AG04450 (cell line): ENCODE data around the gene BMAL2. TPM values are rescaled to one million over a fixed set of nuclear protein-coding genes. Genes with fewer than 3 reads are reported as not detected.

ENCODE experiments used
- CTCF ChIA-PET: fragments of 300-600, 350-600 bp; formaldehyde crosslinking; extraction: SDS; loops from one replicate; lab custom pipeline; 2022; ENCODE audit warnings: antibody characterized with exemption, inconsistent platforms; lab: Charles Lee
- POLR2A ChIA-PET: fragments of 350-600 bp; formaldehyde crosslinking; extraction: SDS; loops from one replicate; lab custom pipeline; 2021; ENCODE audit warnings: antibody characterized with exemption, inconsistent platforms; lab: Yijun Ruan, JAX
- DNase-seq: peaks from one replicate; pipeline ENCODE4 v3.0.0-alpha.2; 2011; ENCODE audit warnings: low read depth, low spot score
- H3K27ac ChIP-seq: one replicate; pipeline ENCODE4 v1.5.1; 2012; ENCODE audit warnings: low read depth, low read length, control low read depth
- H3K27me3 ChIP-seq: one replicate; pipeline ENCODE4 v1.6.0; 2012; ENCODE audit warnings: low read length; ENCODE audit not compliant: control insufficient read depth, insufficient read depth
- H3K4me3 ChIP-seq: 2 replicates; pipeline ENCODE4 v1.5.1; 2011; ENCODE audit warnings: mild to moderate bottlenecking, low read depth, low read length, control low read depth
- H3K9me3 ChIP-seq: 2 replicates; pipeline ENCODE4 v1.5.1; 2012; ENCODE audit warnings: low read length; ENCODE audit not compliant: control insufficient read depth, insufficient read depth
- polyA plus RNA-seq: library from polyadenylated mRNA; depleted of rRNA; stranded (reverse); fragments of >200 nt; gene quantifications from 2 replicates; pipeline ENCODE4 v1.2.3, GENCODE V29; 2011
- TF ChIP-seq, protein P1 (sequence below): IDR thresholded peaks from 2 replicates; pipeline ENCODE4 v1.5.1; 2011; ENCODE audit warnings: low read depth, low read length, control low read depth, inconsistent platforms

BMAL2 gene
- polyA plus RNA-seq, 1 experiment, result 28.8 TPM

DNA sequence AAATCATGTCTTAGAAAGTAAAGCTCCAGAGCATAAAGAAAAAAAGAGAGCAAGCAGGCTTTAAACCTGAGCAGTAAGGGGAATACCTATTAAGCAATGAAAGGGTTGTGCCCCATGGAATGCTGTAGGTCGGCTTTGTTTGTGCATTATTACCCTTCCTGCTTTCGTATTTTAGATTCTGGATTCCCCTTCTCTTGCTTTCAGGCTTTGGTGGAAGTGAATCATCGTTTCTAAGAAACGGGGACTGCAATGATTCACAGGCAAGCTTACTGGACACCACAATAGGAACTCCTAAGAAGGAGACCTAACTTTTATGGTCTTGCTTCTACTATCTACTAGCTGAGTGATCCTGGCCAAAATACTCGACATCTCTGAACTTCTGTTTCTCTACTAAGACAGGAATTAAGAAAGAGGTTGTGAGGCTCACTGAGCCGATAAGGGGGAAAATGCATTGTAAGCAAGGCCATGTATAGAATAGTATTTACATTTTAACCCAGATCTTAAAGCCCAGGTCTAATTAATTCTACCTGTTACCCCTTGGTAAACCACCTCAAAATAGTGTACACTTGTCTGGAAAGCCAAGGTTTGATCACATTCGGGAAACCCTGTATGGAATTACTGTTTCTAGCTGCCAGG, 1.2 kb upstream of the BMAL2 start:
- no peaks in the 10 kb centered on the region for H3K27me3 ChIP-seq
- no peaks in the 10 kb centered on the region for H3K9me3 ChIP-seq
- ChIA-PET POLR2A (interaction anchor here (0.5 to 1.4 kb wide), 4 partner anchors 12 to 315 kb away, joined by 3 read pairs; no protein-coding TSS in a partner anchor), CTCF (interaction anchor here (0.9 to 1.0 kb wide), 2 partner anchors 26 to 53 kb away, joined by 3 read pairs; no protein-coding TSS in a partner anchor)
- TF ChIP-seq, protein P1, sequence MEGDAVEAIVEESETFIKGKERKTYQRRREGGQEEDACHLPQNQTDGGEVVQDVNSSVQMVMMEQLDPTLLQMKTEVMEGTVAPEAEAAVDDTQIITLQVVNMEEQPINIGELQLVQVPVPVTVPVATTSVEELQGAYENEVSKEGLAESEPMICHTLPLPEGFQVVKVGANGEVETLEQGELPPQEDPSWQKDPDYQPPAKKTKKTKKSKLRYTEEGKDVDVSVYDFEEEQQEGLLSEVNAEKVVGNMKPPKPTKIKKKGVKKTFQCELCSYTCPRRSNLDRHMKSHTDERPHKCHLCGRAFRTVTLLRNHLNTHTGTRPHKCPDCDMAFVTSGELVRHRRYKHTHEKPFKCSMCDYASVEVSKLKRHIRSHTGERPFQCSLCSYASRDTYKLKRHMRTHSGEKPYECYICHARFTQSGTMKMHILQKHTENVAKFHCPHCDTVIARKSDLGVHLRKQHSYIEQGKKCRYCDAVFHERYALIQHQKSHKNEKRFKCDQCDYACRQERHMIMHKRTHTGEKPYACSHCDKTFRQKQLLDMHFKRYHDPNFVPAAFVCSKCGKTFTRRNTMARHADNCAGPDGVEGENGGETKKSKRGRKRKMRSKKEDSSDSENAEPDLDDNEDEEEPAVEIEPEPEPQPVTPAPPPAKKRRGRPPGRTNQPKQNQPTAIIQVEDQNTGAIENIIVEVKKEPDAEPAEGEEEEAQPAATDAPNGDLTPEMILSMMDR, result no peak
- peak overlapping the region; percentile 35; the same call in 1 of the 2 replicates for H3K4me3 ChIP-seq
- peak; percentile 81 for DNase-seq
- peak overlapping the region; percentile 78 for H3K27ac ChIP-seq

DNA sequence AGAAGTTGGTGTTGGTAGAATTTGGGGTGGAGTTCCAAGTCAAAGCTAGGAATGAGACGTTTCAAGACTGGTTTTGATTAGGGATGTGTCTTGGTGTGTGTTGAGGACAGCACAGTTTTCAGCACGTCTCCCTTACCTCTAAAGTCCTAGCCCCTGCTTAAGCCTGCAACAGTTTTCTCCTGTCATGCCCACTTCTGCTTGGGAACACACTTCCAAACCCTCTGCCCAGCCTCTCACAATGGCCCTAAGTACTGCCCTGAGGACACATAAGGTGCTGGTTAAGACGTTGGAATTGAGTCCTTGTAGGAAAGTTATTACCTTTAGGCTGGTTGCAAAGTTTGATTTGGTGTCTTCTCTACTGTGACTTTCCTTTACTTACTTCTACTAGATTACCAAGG, 710 bp upstream of the BMAL2 start:
- Histone ChIP-seq H3K4me3 (peak overlapping the region; percentile 74), H3K27ac (peak overlapping the region; percentile 78), H3K9me3 (no peaks in the 10 kb centered on the region), H3K27me3 (no peaks in the 10 kb centered on the region)
- ChIA-PET POLR2A (interaction anchor here (0.9 to 1.4 kb wide), 3 partner anchors 12 to 26 kb away, joined by 3 read pairs; no protein-coding TSS in a partner anchor), CTCF (interaction anchor here (0.9 kb wide), 1 partner anchor 53 kb away, joined by 3 read pairs; no protein-coding TSS in a partner anchor)
- no peak for DNase-seq
- TF ChIP-seq, protein P1, result no peak

DNA sequence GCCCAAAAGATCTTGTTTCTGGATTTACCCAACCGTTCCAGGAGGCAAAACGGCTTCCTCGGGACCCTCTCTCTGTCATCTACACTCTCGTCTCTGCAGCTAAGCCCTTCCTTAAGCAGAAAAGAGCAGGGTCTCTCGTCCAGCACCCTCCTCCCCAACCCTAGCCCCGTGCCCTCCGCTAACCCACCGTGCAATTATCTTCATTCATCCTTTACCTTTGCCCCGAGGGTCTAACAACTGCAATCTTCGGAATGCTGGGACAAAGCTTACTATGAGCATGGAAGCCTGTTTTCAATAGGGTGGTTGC, 276 bp upstream of the BMAL2 start:
- H3K9me3 ChIP-seq, result no peaks in the 10 kb centered on the region
- H3K27me3 ChIP-seq, result no peaks in the 10 kb centered on the region
- H3K4me3 ChIP-seq, result peak overlapping the region; percentile 74
- ChIA-PET POLR2A (interaction anchor here (0.5 to 1.4 kb wide), 2 partner anchors 26 to 27 kb away, joined by 3 to 4 read pairs; no protein-coding TSS in a partner anchor), CTCF (interaction anchor here (3.5 kb wide), 1 partner anchor 52 kb away, joined by 12 read pairs; no protein-coding TSS in a partner anchor)
- no peak for DNase-seq
- TF ChIP-seq, protein P1, result no peak
- peak overlapping the region; percentile 78 for H3K27ac ChIP-seq

DNA sequence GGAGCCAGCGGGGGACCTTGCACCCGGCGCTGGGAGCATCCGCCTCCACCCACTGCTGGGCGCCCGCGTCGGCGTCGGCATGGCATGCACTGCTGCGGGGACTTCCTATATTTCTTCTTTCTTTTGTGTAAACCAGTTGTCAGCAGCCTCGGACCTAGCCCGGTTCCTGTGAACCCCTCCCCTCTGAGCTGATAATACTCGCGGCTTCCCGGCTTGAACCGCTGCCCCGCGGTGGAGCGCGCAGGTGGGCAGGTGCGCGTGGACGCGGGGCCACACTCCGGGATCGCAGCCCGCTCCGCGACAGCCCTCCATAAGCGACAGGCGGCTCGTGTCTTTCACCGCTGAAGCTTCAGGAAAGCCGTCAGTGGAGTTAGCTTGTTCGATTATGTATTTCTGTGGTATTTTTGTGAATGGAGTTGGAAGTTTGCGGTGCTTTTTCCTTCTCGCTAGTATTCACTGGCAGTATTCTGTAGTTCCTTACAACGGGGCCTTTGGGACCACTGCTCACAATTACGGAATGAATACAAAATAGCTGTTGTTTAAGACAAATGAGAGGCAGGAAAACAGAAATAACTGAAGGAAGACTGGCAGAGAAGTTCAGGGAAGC, 870 bp downstream of the BMAL2 start:
- POLR2A ChIA-PET, result no interaction called here
- no peak for DNase-seq
- peak overlapping the region; percentile 74 for H3K4me3 ChIP-seq
- TF ChIP-seq, protein P1, result no peak
- CTCF ChIA-PET, result interaction anchor here (3.5 kb wide), 1 partner anchor 51 kb away, joined by 12 read pairs; no protein-coding TSS in a partner anchor
- H3K27ac ChIP-seq, result no peak overlapping the region
- H3K9me3 ChIP-seq, result no peaks in the 10 kb centered on the region
- H3K27me3 ChIP-seq, result no peaks in the 10 kb centered on the region
